H9 (cell line): ENCODE results near the gene PSMB9. TPM values are rescaled to one million over a fixed set of nuclear protein-coding genes. Genes with fewer than 3 reads are reported as not detected.

ENCODE experiments used
- DNase-seq: peaks from one replicate; pipeline ENCODE4 v3.0.0-alpha.2; 2017
- H2AFZ ChIP-seq: one replicate; pipeline ENCODE4 v1.6.1; 2013; ENCODE audit warnings: mild to moderate bottlenecking, low read length, control low read depth, moderate library complexity
- H2AK5ac ChIP-seq: 2 replicates; pipeline ENCODE4 v1.6.1; 2013; ENCODE audit warnings: low read length, control low read depth, mixed read lengths; ENCODE audit not compliant: insufficient read length
- H2BK120ac ChIP-seq: one replicate; pipeline ENCODE4 v1.6.1; 2013; ENCODE audit warnings: low read depth, mild to moderate bottlenecking, low read length, control low read depth, inconsistent platforms; ENCODE audit not compliant: poor library complexity, severe bottlenecking
- H2BK12ac ChIP-seq: 2 replicates; pipeline ENCODE4 v1.6.1; 2013; ENCODE audit warnings: low read length, control low read depth, mixed read lengths, low read depth; ENCODE audit not compliant: insufficient read length
- H2BK15ac ChIP-seq: 2 replicates; pipeline ENCODE4 v1.6.1; 2013; ENCODE audit warnings: low read depth, low read length, control low read depth
- H2BK20ac ChIP-seq: one replicate; pipeline ENCODE4 v1.6.1; 2013; ENCODE audit warnings: low read depth, mild to moderate bottlenecking, low read length, control low read depth, inconsistent platforms; ENCODE audit not compliant: poor library complexity, severe bottlenecking
- H2BK5ac ChIP-seq: 2 replicates; pipeline ENCODE4 v1.6.1; 2013; ENCODE audit warnings: low read length, control low read depth, mixed read lengths; ENCODE audit not compliant: insufficient read length
- H3K14ac ChIP-seq: 2 replicates; pipeline ENCODE4 v1.6.1; 2013; ENCODE audit warnings: low read length, control low read depth; ENCODE audit not compliant: insufficient read depth
- H3K18ac ChIP-seq: 2 replicates; pipeline ENCODE4 v1.6.1; 2013; ENCODE audit warnings: low read depth, mild to moderate bottlenecking, mixed read lengths, low read length, control low read depth; ENCODE audit not compliant: insufficient read length
- H3K23ac ChIP-seq: 2 replicates; pipeline ENCODE4 v1.6.1; 2013; ENCODE audit warnings: low read length, control low read depth, mixed read lengths, low read depth; ENCODE audit not compliant: insufficient read length
- H3K23me2 ChIP-seq: 2 replicates; pipeline ENCODE4 v1.6.1; 2013; ENCODE audit warnings: low read depth, mild to moderate bottlenecking, mixed read lengths, low read length, control low read depth; ENCODE audit not compliant: insufficient read length, poor library complexity, severe bottlenecking
- H3K27ac ChIP-seq: 2 replicates; pipeline ENCODE4 v1.5.1; 2013; ENCODE audit warnings: low read length, control low read depth, mixed read lengths, low read depth; ENCODE audit not compliant: insufficient read length
- H3K27me3 ChIP-seq: 2 replicates; pipeline ENCODE4 v1.6.1; 2013; ENCODE audit warnings: low read length, control low read depth, inconsistent platforms; ENCODE audit not compliant: insufficient read depth
- H3K4ac ChIP-seq: 2 replicates; pipeline ENCODE4 v1.6.1; 2013; ENCODE audit warnings: low read depth, mild to moderate bottlenecking, control low read depth, inconsistent platforms, low read length, moderate library complexity
- H3K4me1 ChIP-seq: 2 replicates; pipeline ENCODE4 v1.6.1; 2013; ENCODE audit warnings: low read length, control low read depth, inconsistent platforms; ENCODE audit not compliant: insufficient read depth
- H3K4me2 ChIP-seq: 2 replicates; pipeline ENCODE4 v1.6.1; 2013; ENCODE audit warnings: low read length, control low read depth, mixed read lengths; ENCODE audit not compliant: insufficient read length, insufficient read depth
- H3K56ac ChIP-seq: 2 replicates; pipeline ENCODE4 v1.6.1; 2013; ENCODE audit warnings: low read depth, mild to moderate bottlenecking, mixed read lengths, low read length, control low read depth; ENCODE audit not compliant: insufficient read length
- H3K79me1 ChIP-seq: 2 replicates; pipeline ENCODE4 v1.6.1; 2013; ENCODE audit warnings: low read depth, mild to moderate bottlenecking, moderate library complexity, low read length, control low read depth, inconsistent platforms; ENCODE audit not compliant: insufficient read depth, poor library complexity, severe bottlenecking
- H3K79me2 ChIP-seq: 2 replicates; pipeline ENCODE4 v1.6.1; 2013; ENCODE audit warnings: low read length, control low read depth, inconsistent platforms; ENCODE audit not compliant: insufficient read depth
- H3K9ac ChIP-seq: 2 replicates; pipeline ENCODE4 v1.6.1; 2013; ENCODE audit warnings: low read length, control low read depth, mixed read lengths; ENCODE audit not compliant: insufficient read length; ENCODE audit errors: extremely low read depth
- H3K9me3 ChIP-seq: one replicate; pipeline ENCODE4 v1.6.1; 2013; ENCODE audit warnings: low read depth, low read length, inconsistent platforms; ENCODE audit not compliant: control insufficient read depth
- H3T11ph ChIP-seq: one replicate; pipeline ENCODE4 v1.6.1; 2013; ENCODE audit warnings: mild to moderate bottlenecking, low read length, control low read depth, inconsistent platforms
- H4K20me1 ChIP-seq: one replicate; pipeline ENCODE4 v1.6.1; 2013; ENCODE audit not compliant: control insufficient read depth, insufficient read length, insufficient read depth
- H4K5ac ChIP-seq: 2 replicates; pipeline ENCODE4 v1.6.1; 2013; ENCODE audit warnings: low read depth, mild to moderate bottlenecking, mixed read lengths, low read length, control low read depth; ENCODE audit not compliant: insufficient read length
- H4K8ac ChIP-seq: replicated peaks from 2 replicates; pipeline ENCODE4 v1.6.1; 2013; ENCODE audit warnings: low read length, control low read depth, mixed read lengths, low read depth; ENCODE audit not compliant: insufficient read length
- H4K91ac ChIP-seq: 2 replicates; pipeline ENCODE4 v1.6.1; 2013; ENCODE audit warnings: low read depth, mild to moderate bottlenecking, moderate library complexity, mixed read lengths, low read length, control low read depth; ENCODE audit not compliant: insufficient read length
- H3K27ac Mint-ChIP-seq, 3 experiments: 2 replicates in 2 of 3; 3 replicates in 1 of 3; pipeline ENCODE4 v1.8.0; 2020 to 2021; ENCODE audit warnings: mixed read lengths in 3 of 3, mild to moderate bottlenecking in 1 of 3, moderate library complexity in 1 of 3
- H3K27me3 Mint-ChIP-seq: 2 replicates; pipeline ENCODE4 v1.8.0; 2021; ENCODE audit warnings: low read depth, mild to moderate bottlenecking, moderate library complexity, mixed read lengths
- H3K36me3 Mint-ChIP-seq, 3 experiments: 2 replicates in 2 of 3; 3 replicates in 1 of 3; pipeline ENCODE4 v1.8.0; 2020 to 2021; ENCODE audit warnings: low read depth in 3 of 3, mixed read lengths in 3 of 3; ENCODE audit not compliant: insufficient read depth in 1 of 3
- H3K4me1 Mint-ChIP-seq, 2 experiments: 2 replicates each; pipeline ENCODE4 v1.8.0; 2020; ENCODE audit warnings: mixed read lengths in 2 of 2
- H3K4me3 Mint-ChIP-seq, 2 experiments: 2 replicates in 1 of 2; 3 replicates in 1 of 2; pipeline ENCODE4 v1.8.0; 2020 to 2021; ENCODE audit warnings: mild to moderate bottlenecking in 2 of 2, mixed read lengths in 2 of 2, moderate library complexity in 1 of 2
- H3K9me3 Mint-ChIP-seq, 2 experiments: 2 replicates in 1 of 2; 3 replicates in 1 of 2; pipeline ENCODE4 v1.8.0; 2020; ENCODE audit warnings: mild to moderate bottlenecking in 2 of 2, mixed read lengths in 2 of 2, moderate library complexity in 1 of 2
- WGBS: extraction: QIAGEN DNeasy Blood & Tissue Kit; methylation state at CpG from one replicate; pipeline ENCODE4 v1.1.7; 2013; ENCODE audit warnings: missing lambda C conversion rate, low lambda C conversion rate, mixed read lengths; ENCODE audit not compliant: insufficient read length; ENCODE audit errors: extremely low coverage; 5-methylcytosine and 5-hydroxymethylcytosine counted together
- total RNA-seq: library from RNA; stranded (reverse); gene quantifications from 2 replicates; pipeline ENCODE4 v1.2.1, GENCODE V29; 2021
- TF ChIP-seq, protein P1 (sequence below): fragments of 200-600 bp; sonication (generic); conservative IDR thresholded peaks from 3 replicates; pipeline ENCODE4 v1.8.0; 2021; ENCODE audit warnings: antibody characterized with exemption, mild to moderate bottlenecking

The PSMB9 gene
- total RNA-seq, 1 experiment from 2014 or later, result 3.5 TPM

GRCh38 chr6:32905078-32905477 is 51.1 kb downstream of the PSMB9 start:
- no CpG with 5 or more reads among the region's 2 CpGs for WGBS
- Mint-ChIP-seq H3K9me3 (no peaks in the 10 kb centered on the region), H3K4me3 (no peak overlapping the region), H3K36me3 (no peaks in the 10 kb centered on the region; a peak in 1 of 7 replicates), H3K4me1 (no peaks in the 10 kb centered on the region), H3K27me3 (no peaks in the 10 kb centered on the region), H3K27ac (no peak overlapping the region)
- Histone ChIP-seq H3K4me1 (no peaks in the 10 kb centered on the region), H2AFZ (no peak overlapping the region), H3K27me3 (no peaks in the 10 kb centered on the region), H3K56ac (no peak overlapping the region), H3K79me1 (no peaks in the 10 kb centered on the region), H4K8ac (no peak overlapping the region), H3K79me2 (no peaks in the 10 kb centered on the region), H2BK15ac (no peak overlapping the region), H3K4ac (no peak overlapping the region), H2AK5ac (no peak overlapping the region), H3K14ac (no peak overlapping the region), H4K91ac (no peak overlapping the region), H4K5ac (no peak overlapping the region), H4K20me1 (no peaks in the 10 kb centered on the region), H2BK120ac (no peak overlapping the region), H2BK12ac (no peak overlapping the region), H3K9me3 (no peaks in the 10 kb centered on the region), H3K4me2 (no peak overlapping the region), H3K9ac (no peak overlapping the region), H3K23ac (no peak overlapping the region), H3K23me2 (no peaks in the 10 kb centered on the region), H3K18ac (no peak overlapping the region), H2BK5ac (no peak overlapping the region), H2BK20ac (no peak overlapping the region), H3T11ph (no peak overlapping the region), H3K27ac (no peak overlapping the region)
- TF ChIP-seq, protein P1, sequence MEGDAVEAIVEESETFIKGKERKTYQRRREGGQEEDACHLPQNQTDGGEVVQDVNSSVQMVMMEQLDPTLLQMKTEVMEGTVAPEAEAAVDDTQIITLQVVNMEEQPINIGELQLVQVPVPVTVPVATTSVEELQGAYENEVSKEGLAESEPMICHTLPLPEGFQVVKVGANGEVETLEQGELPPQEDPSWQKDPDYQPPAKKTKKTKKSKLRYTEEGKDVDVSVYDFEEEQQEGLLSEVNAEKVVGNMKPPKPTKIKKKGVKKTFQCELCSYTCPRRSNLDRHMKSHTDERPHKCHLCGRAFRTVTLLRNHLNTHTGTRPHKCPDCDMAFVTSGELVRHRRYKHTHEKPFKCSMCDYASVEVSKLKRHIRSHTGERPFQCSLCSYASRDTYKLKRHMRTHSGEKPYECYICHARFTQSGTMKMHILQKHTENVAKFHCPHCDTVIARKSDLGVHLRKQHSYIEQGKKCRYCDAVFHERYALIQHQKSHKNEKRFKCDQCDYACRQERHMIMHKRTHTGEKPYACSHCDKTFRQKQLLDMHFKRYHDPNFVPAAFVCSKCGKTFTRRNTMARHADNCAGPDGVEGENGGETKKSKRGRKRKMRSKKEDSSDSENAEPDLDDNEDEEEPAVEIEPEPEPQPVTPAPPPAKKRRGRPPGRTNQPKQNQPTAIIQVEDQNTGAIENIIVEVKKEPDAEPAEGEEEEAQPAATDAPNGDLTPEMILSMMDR, result no peak
- DNase-seq, result no peak
